Tibial nerve (tissue), 4 donors: ENCODE results near the gene OTOP3. TPM values are rescaled to one million over a fixed set of nuclear protein-coding genes. Genes with fewer than 3 reads are reported as not detected.
A peak's percentile ranks its signal among the peaks of the same experiment; 100 is the strongest.
"Not testable (repeated sequence)": the region's sequence is repeated elsewhere in the genome, so short reads cannot be mapped to it uniquely, and the experiment has no call there.

Experiments
- DNase-seq, 2 donors: peaks; one replicate each; pipeline ENCODE4 v3.0.0-alpha.2; 2019; ENCODE audit warnings: low spot score in 2 of 2
- H3K27ac ChIP-seq, 4 donors: fragments of 200-600 bp; sonication (generic) in 3 of 4; one replicate each; pipeline ENCODE4 v1.5.1; 2017 to 2019; ENCODE audit warnings: mild to moderate bottlenecking in 1 of 4
- H3K27me3 ChIP-seq, 2 donors: fragments of 200-600 bp; sonication (generic) in 1 of 2; one replicate each; pipeline versions ENCODE4 v1.5.1 to v1.6.0; 2017 to 2019
- H3K36me3 ChIP-seq, 3 donors: fragments of 200-600 bp; sonication (generic); one replicate each; pipeline ENCODE4 v1.5.1; 2018 to 2019
- H3K4me1 ChIP-seq, 4 donors: fragments of 200-600 bp; sonication (generic) in 3 of 4; one replicate each; pipeline ENCODE4 v1.5.1; 2017 to 2019
- H3K4me3 ChIP-seq, 4 donors: fragments of 200-600 bp; sonication (generic) in 3 of 4; one replicate each; pipeline ENCODE4 v1.5.1; 2017 to 2019; ENCODE audit warnings: mild to moderate bottlenecking in 1 of 4, moderate library complexity in 1 of 4
- H3K9me3 ChIP-seq, 4 donors: fragments of 200-600 bp; sonication (generic) in 3 of 4; one replicate each; pipeline ENCODE4 v1.5.1; 2017 to 2019
- EP300 ChIP-seq, 2 donors: sonication (generic); formaldehyde crosslinking; IDR thresholded peaks; one replicate each; pipeline ENCODE4 v1.6.1; 2017; ENCODE audit warnings: antibody characterized with exemption in 2 of 2, mild to moderate bottlenecking in 1 of 2
- POLR2A ChIP-seq, 2 donors: fragments of 450-650 bp; IDR thresholded peaks; one replicate each; pipeline ENCODE4 v1.6.1; 2017; ENCODE audit warnings: antibody characterized with exemption in 2 of 2, mild to moderate bottlenecking in 2 of 2, moderate library complexity in 2 of 2
- WGBS, 2 donors: methylation state at CpG; one replicate each; pipeline ENCODE4 v1.1.5; 2018; 5-methylcytosine and 5-hydroxymethylcytosine counted together
- total RNA-seq, 4 donors: library from RNA; depleted of rRNA; stranded (reverse); fragments of >200 nt; gene quantifications; one replicate each; pipeline ENCODE4 v1.1.0, GENCODE V29; 2016
- TF ChIP-seq, protein P1 (sequence below), 5 experiments: fragments of 200-600 bp in 3 of 5; fragments of 450-650 bp in 2 of 5; sonication (generic) in 3 of 5; IDR thresholded peaks; one replicate each; pipeline ENCODE4 v1.5.1; 2016 to 2019; ENCODE audit warnings: antibody characterized with exemption in 5 of 5, mild to moderate bottlenecking in 3 of 5, moderate library complexity in 2 of 5

OTOP3 gene
- total RNA-seq, 4 donors from 2014 or later: not detected

DNA sequence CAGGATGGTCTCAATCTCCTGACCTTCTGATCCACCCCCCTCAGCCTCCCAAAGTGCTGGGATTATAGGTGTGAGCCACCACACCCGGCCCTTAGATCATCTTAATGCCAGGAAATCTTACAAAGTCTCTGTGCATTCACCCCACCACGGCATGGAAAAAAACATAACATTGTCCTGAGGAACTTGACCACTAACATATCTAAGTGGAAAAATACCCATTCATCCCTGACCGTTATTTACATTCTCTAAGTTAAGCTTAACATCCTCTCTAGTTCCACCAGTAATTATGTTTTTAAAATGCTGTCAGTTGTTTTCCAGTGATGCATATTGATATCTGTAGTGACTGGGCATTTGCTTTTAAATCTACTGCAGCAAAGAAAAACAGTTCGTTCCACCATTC lies 40.2 kb downstream of the OTOP3 start:
- Histone ChIP-seq H3K4me3 (no peak overlapping the region), H3K4me1 (peaks cover 0 to 16% (median 11%) of the 10 kb centered on the region in 4 donors), H3K9me3 (no peaks in the 10 kb centered on the region), H3K27me3 (peaks cover 0 to 28% of the 10 kb centered on the region in 2 donors), H3K36me3 (no peaks in the 10 kb centered on the region), H3K27ac (no peak overlapping the region)
- WGBS, 2 donors: 79 to 80% methylated on average over 4 of the region's 4 CpGs
- no peak for TF ChIP-seq EP300 (IDR thresholded peaks at IDR 0.05)
- no peak for DNase-seq

DNA sequence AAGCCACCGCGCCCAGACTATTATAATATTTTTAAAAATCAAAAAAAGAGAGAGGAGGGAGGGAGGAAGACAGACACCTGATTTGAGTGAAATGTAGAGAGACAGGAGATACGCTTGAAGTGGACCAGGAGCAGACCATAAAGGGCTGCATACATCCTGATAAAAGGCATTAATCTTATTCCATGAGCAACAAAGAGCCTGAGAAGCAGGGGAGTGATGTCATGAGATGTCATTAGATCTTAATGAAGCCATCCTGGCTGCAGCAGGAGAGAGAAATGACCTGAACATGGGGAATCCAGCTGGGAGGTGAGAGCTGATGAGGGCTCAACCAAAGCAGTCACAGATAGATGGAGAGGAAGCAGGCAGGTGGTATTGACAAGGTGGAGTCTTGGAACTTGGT lies 42.1 kb downstream of the OTOP3 start:
- no peaks in the 10 kb centered on the region for H3K36me3 ChIP-seq
- TF ChIP-seq, protein P1, sequence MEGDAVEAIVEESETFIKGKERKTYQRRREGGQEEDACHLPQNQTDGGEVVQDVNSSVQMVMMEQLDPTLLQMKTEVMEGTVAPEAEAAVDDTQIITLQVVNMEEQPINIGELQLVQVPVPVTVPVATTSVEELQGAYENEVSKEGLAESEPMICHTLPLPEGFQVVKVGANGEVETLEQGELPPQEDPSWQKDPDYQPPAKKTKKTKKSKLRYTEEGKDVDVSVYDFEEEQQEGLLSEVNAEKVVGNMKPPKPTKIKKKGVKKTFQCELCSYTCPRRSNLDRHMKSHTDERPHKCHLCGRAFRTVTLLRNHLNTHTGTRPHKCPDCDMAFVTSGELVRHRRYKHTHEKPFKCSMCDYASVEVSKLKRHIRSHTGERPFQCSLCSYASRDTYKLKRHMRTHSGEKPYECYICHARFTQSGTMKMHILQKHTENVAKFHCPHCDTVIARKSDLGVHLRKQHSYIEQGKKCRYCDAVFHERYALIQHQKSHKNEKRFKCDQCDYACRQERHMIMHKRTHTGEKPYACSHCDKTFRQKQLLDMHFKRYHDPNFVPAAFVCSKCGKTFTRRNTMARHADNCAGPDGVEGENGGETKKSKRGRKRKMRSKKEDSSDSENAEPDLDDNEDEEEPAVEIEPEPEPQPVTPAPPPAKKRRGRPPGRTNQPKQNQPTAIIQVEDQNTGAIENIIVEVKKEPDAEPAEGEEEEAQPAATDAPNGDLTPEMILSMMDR (IDR thresholded peaks at IDR 0.05): no peak
- peaks cover 0 to 20% (median 13%) of the 10 kb centered on the region in 4 donors for H3K4me1 ChIP-seq
- no peak overlapping the region for H3K27ac ChIP-seq
- peaks cover 0 to 12% of the 10 kb centered on the region in 2 donors for H3K27me3 ChIP-seq
- H3K4me3 ChIP-seq: no peak overlapping the region
- 89 to 94% methylated on average over 3 of the region's 3 CpGs for WGBS, 2 donors
- H3K9me3 ChIP-seq: no peaks in the 10 kb centered on the region
- DNase-seq: no peak

DNA sequence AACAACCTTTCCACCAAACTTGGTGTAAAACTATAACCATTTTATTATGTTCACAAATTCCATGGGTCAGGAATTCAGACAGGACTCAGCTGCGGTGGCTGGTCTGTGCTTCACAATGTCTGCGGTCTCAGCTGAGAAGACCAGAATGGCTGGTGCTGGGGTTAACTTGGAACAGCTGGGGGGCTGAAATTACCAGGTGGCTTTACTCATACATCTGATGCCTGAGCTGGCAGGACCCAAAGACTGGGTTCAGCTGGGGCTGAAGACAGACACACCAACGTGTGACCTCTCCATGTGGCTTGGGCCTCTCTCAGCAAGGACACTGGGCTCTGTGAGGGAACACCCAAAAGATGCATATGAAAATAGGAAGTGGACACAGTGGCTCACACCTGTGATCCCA lies 42.5 kb downstream of the OTOP3 start:
- no peaks in the 10 kb centered on the region for H3K36me3 ChIP-seq
- DNase-seq: no peak
- no peak overlapping the region for H3K27ac ChIP-seq
- H3K4me3 ChIP-seq: no peak overlapping the region
- H3K27me3 ChIP-seq: peaks cover 0 to 7% of the 10 kb centered on the region in 2 donors
- 72 to 76% methylated on average over 3 of the region's 3 CpGs for WGBS, 2 donors
- TF ChIP-seq, protein P1 (IDR thresholded peaks at IDR 0.05): no peak
- TF ChIP-seq EP300 (IDR thresholded peaks at IDR 0.05): no peak
- no peak for TF ChIP-seq POLR2A (IDR thresholded peaks at IDR 0.05)
- H3K9me3 ChIP-seq: no peaks in the 10 kb centered on the region
- peaks cover 0 to 21% (median 12%) of the 10 kb centered on the region in 4 donors for H3K4me1 ChIP-seq

DNA sequence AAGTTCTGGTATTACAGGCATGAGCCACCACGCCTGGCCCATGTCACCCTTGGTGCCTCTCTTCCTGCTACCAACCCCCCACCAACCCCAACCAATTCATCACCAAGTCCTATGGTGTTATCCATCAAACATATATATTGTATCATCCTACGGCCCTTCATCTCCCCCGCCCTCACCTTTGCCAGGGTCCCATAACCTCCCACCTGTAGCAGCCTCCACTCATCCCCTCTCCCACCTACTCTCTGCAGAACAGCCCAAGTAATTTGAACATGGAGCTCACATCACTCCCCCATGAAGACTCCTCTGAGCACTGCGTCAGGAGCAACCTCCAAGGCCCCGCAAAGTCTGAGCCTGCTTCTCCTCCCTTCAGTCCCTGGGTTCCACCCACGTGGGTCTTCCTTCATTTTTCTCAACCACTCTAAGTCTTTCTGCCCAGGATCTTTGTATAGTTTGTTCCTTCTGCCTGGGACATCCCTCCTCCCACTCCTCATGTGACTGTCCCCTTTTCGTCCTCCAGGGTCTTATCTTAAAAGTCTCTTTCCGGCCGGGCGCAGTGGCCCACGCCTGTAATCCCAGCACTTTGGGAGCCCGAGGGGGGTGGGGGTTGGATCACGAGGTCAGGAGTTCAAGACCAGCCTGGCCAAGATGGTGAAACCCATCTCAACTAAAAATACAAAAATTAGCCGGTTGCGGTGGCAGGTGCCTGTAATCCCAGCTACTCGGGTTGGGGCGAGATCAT lies 43.9 kb downstream of the OTOP3 start:
- Histone ChIP-seq H3K36me3 (no peaks in the 10 kb centered on the region), H3K27me3 (no peaks in the 10 kb centered on the region), H3K4me3 (no peak overlapping the region), H3K4me1 (peaks cover 0 to 22% (median 12%) of the 10 kb centered on the region in 4 donors), H3K27ac (no peak overlapping the region), H3K9me3 (no peaks in the 10 kb centered on the region)
- DNase-seq: no peak
- WGBS, 2 donors: 80 to 84% methylated on average over 17 of the region's 17 CpGs
- TF ChIP-seq, protein P1 (IDR thresholded peaks at IDR 0.05): no peak
- TF ChIP-seq POLR2A (IDR thresholded peaks at IDR 0.05) (no peak), EP300 (IDR thresholded peaks at IDR 0.05) (no peak)

DNA sequence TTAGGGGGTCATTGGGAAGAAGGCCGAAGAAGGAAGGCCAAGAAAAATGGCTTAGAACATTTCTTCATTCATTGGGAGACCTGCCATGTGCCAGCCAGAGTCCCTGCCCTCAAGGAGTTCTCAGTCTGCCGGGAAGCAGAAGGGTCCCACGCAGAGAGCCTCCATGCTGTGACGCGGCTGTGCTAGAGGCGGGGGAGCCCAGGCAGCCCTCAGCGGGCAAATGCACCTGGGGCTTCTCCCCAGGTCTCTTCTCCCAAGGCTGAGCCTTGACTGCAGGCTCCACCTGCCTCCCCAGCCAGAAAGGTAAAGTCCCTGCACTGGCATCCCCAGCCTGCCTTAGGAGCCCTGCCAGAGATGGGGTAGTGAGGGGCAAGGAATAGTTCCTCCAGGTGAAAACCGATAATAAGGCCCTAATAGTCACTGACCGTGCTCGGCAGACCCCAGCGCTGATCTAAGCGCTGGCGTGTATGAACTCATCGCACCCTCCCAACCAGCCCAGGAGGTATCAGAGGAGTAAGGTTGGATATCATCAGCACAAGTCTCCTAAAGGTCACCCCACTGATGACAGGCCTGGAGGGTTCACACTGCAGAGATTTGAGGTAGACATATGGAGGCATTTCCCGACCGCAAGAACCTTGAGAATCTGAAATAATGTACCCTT lies 45.8 kb downstream of the OTOP3 start:
- Histone ChIP-seq H3K4me1 (peaks cover 0 to 22% (median 12%) of the 10 kb centered on the region in 4 donors), H3K36me3 (no peaks in the 10 kb centered on the region), H3K27me3 (no peaks in the 10 kb centered on the region), H3K27ac (peak overlapping the region; percentile 75 to 92 (median 87)), H3K4me3 (peak overlapping the region; percentile 38 to 83 (median 72)), H3K9me3 (no peaks in the 10 kb centered on the region)
- DNase-seq: no peak
- no peak for TF ChIP-seq POLR2A (IDR thresholded peaks at IDR 0.05)
- 46 to 65% methylated on average over 14 to 16 of the region's 16 CpGs for WGBS, 2 donors

DNA sequence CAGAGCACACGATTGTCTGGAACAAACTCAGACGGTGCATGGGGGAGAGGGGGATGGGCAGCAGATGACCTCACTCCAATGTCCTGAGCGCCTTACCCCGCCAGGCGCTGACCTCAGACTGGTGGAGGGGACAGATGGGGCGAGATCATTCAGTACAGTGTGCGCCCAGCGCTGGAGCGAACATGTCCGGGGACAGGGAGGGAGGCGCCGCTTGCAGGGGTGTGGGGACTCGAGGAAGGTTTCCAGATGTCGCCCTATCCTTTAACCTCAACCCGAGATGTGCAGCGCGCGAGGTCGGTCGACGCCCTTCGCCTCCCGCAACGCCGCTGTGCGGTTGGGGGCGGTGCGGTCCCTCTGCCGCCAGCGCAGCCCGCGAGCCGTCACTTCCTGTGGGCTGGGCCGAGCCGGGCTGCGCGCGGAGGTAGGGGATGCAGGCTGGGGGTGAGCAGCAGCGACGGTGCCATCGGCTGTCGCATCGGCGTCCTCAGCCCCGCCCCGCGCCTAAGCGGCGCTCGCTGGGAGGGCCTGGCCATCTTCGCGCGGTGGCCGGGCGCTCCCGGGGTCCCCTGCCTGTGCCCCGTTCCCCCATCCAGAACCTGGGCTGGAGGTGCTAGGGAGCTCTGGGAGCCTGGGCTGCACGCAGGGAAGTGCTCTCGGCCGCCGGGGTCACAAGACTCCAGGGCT lies 46.4 kb downstream of the OTOP3 start:
- WGBS, 2 donors: 1 to 2% methylated on average over 27 to 58 of the region's 61 CpGs
- Histone ChIP-seq H3K36me3 (no peaks in the 10 kb centered on the region), H3K4me3 (peak overlapping the region; percentile 38 to 83 (median 72)), H3K4me1 (peaks cover 0 to 28% (median 14%) of the 10 kb centered on the region in 4 donors), H3K27ac (peak overlapping the region; percentile 75 to 92 (median 87)), H3K27me3 (no peaks in the 10 kb centered on the region), H3K9me3 (no peaks in the 10 kb centered on the region)
- DNase-seq: peak; percentile 27 to 49
- TF ChIP-seq, protein P1 (IDR thresholded peaks at IDR 0.05): peak in 2 of 5 experiments; percentile 37 to 50
- TF ChIP-seq POLR2A (IDR thresholded peaks at IDR 0.05) (peak; percentile 36 to 57), EP300 (IDR thresholded peaks at IDR 0.05) (peak in 1 of 2 donors; percentile 71)

DNA sequence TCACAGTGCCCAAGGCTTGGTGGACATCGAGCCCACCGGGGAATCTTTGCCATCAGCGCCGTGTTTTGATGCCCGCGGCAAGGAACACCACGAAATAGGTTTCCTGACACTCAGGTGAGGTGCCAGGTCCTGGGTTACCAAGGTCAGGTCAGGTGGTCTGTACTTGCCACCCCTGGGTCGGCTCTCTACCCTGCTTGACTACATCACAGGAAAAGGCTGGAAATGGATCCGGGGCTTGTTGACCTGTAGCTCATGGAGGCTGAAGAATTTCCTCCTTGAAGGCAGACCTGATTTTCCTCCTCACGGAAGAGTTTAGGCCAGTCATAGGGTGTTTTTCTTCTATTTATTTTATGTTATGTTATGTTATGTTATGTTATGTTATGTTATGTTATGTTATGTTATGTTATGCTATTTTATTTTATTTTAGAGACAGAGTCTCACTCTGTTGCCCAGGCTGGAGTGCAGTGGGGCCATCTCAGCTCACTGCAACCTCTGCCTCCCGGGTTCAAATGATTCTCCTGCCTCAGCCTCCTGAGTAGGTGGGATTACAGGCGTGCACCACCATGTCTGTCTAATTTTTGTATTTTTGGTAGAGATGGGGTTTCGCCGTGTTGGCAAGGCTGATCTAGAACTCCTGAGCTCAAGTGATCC lies 47.1 kb downstream of the OTOP3 start:
- 31 to 35% methylated on average over 14 of the region's 14 CpGs for WGBS, 2 donors

More for the DNA sequence above, 47.1 kb downstream of the OTOP3 start:
- not testable (repeated sequence) for H3K36me3 ChIP-seq, H3K27me3 ChIP-seq, DNase-seq, H3K9me3 ChIP-seq
- Histone ChIP-seq H3K4me1 (peaks cover 0 to 30% (median 14%) of the 10 kb centered on the region in 4 donors), H3K27ac (peak overlapping the region; percentile 75 to 92 (median 87)), H3K4me3 (peak overlapping the region; percentile 38 to 83 (median 72))
